Stimulated activated CD8-positive, alpha-beta memory T cell treated with anti-CD3 and anti-CD28 coated beads, Interleukin-4, amount 100 ng/mL, for 24 hours (primary cell): ENCODE results near the gene AXIN2.
"Not testable (repeated sequence)": the region's sequence is repeated elsewhere in the genome, so short reads cannot be mapped to it uniquely, and the experiment has no call there.

Source experiments
- DNase-seq: peaks from one replicate; pipeline ENCODE4 v3.0.0-alpha.2; 2020; ENCODE audit warnings: low read depth

The AXIN2 gene

DNA sequence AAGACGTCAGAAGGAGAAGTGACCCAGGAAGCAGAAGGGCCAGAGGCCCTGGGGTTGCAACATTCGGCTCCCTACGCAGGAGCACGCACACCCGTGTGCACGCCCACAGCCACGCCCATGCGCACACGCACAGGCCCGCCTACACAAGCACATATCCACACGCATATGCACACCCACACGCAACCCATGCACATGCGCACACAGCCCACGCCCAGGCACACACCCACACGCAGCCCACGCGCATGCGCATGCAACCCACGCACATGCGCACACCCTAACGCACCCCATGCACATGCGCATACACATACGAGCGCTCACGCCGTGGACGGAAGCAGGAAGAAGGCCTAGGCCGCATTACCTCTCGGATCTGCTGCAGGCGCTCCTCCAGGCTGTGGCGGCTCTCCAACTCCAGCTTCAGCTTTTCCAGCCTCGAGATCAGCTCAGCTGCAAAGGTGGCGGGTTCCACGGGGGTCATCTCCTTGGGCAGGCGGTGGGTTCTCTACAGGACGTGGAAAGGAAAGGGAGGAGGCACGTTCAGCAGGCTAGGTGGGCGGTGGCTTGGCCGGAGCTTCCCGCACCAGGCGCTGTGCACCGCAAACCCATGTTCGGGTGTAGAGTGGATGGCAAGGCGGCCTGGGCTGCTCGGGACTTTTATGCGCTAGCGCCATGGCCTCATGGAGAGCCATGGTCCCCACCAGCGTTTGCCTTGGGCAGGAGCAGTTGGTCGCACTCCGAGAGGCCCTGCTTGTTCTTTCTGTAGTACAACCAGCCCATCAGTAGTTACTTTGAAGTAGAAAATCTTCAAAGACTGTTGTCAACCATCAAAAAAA is 23.4 kb downstream of the AXIN2 start:
- DNase-seq = no peak

GRCh38 chr17:65537343-65537844 is 24.1 kb downstream of the AXIN2 start:
- DNase-seq = no peak

DNA sequence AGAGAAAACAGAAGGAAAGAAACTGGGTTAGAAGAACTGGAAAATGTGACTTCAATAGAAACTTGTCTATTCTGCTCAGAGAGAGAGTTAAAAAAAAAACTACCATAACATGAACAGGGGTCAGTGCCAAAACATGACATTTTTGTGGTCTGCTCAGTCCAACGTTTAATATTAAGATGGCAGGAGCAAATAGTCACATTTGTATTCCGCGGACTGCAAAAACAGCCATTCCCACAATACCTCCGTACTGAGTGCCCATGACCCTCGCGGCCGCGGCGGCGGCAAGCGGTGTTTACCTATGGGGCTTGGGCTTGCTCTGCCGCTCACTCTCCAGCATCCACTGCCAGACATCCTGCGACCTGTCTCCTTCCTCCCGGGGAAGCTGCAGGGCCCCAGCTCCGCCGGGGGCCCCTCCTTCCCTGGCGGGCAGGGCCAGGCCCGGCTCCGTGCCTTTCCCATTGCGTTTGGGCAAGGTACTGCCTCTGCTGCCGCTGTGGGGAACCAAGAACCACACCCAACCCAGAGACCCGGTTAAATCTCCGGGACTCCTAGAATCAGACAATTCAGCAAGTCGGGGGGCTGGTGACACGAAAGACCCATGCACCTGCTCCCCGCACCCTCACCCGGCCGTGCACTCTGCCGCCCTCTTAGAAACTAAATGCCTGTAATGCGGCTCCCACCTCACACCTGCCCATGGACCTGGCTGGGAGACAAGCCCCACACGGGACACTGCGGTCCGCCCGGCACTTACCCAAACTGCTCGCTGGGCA is 24.7 kb downstream of the AXIN2 start:
- no peak for DNase-seq

GRCh38 chr17:65535777-65536572 is 25.5 kb downstream of the AXIN2 start:
- DNase-seq = no peak

GRCh38 chr17:65533852-65534457 is 27.5 kb downstream of the AXIN2 start:
- no peak for DNase-seq

- DNase-seq = no peak
Measured at GRCh38 chr17:65533056-65533745, 28.2 kb downstream of the AXIN2 start.

- DNase-seq = no peak
Measured at GRCh38 chr17:65532101-65532890, 29.2 kb downstream of the AXIN2 start.

DNA sequence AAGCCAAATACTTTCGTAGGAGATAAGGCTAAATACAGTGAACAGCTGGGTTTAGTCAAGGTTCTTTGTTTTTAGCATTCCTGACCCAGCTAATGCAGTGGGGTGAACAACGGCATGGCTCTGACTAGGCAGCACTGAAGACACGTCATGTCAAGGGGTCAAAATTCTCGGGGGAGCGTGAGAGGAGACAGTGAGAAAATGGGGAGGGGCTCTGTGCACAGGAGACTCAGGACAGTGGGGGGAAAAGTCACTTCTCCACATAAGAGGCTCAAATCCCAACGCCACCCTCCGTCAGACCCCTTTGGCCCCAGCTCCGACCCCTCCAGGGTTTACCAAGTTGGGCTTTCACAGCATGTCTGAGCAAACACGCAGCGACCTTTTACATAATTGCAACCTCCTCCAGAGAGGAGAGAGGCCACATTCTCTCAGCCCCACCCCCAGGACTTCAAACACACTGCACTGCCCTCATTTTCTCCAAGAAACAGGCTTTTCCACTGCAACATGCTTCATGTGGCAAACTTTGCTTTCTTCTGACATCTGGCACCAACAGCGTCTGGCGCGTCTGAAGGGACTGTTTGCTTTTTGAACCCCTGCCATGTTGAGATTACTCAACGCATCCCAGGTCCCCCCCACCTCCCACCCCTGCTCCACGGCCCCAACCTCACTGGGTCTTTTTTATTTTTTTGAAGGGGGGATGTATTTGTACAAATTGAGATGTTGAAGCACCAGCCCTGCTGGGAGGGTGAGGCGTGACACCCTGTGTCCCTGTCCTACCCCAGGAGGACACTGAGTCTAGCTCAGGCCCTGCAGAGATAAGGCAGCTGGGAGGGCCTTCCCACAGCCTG is 30.0 kb downstream of the AXIN2 start:
- no peak for DNase-seq

- DNase-seq = no peak
Measured at GRCh38 chr17:65530523-65531255, 30.8 kb downstream of the AXIN2 start.

DNA sequence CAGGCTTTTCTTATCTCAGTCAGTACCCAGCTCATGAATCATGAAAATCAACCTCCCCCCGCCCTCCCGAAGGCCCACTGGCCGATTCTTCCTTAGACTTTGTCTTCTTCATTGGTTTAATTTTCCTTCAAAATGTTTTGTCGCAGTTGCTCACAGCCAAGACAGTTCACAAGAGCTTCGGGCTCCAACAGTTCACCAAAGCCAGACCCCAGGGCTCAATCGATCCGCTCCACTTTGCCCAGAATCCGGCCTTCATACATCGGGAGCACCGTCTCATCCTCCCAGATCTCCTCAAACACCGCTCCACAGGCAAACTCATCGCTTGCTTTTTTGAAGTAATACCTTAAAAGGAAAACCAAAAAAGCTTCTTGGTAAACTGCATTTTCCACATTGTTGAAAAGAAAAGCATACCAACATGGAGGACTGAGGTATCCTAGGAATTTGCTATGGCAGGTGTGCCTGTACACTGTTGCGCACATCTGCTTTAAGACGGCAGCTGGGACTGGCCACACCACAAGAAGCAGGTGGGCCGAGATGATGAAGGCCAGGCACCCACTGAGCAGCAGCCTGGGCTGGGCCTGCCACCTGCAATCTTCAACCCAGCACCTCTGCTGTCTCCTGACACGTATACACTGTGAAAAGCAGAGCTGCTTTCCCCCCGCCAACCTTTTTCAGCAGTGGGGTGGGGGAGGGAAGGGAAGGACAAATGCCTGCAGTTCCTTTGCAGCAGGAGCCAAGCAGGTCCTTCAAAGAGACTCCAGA is 31.5 kb downstream of the AXIN2 start:
- no peak for DNase-seq

- no peak for DNase-seq
Measured at GRCh38 chr17:65529040-65529633, 32.3 kb downstream of the AXIN2 start.

- DNase-seq = no peak
Measured at GRCh38 chr17:65527857-65528591, 33.4 kb downstream of the AXIN2 start.

DNA sequence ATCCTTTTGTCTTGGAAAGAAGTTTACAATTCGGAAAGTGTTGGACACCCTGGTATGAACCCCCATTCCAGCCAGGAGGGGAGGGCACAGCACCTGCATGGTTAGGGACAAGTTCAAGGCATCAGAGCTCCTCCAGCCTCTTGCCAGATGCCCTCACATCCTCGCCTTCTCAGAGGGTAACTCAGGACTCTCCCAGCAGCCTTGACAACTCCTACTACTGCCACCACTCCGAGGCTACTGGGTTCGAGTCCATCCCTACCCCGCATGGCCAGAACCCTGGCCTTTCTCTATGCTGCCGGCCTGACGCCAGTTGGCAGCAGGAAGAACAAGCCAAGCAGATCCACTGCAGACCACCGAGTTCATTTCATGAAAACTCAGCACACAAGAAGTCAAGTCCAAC is 34.1 kb downstream of the AXIN2 start:
- no peak for DNase-seq

GRCh38 chr17:65526854-65527253 is 34.6 kb downstream of the AXIN2 start:
- DNase-seq = not testable (repeated sequence)

DNA sequence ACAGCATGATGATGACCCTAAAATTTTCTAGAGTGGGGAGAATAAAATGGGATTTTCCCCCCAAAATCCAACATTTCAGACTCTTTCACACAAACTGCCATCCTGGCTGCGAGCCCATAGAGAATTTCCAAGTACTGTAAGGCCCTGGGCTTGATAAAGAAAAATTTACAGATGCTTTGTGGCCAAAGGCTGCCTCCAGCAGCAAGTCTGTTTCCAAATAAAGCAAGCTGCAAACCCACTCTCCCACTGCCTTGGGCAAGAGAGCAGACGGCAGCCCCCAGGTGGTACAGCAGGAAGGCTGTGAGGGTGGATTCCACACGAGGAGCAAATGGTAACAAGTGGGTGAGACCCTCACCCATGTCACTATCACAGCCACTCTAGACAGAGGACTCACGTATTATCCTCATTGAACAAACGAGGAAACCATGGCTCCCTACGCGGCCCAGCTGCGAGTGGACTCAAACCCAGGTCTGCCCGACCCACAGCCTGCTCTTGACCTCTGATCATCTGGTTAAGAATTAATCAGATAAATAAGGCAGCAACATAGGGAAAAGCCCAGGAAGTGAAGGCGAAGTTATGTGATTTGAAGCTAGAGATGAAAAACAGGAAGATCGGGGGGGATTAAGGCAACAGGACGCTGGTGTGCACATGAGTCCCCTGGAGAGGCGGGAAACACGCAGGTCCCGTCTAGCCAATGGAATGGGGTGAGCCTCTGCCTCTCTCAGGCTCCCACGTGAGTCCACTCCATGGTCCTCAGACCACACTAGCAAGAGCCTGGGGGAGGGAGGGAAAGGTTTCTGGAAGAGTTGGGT is 37.4 kb downstream of the AXIN2 start:
- DNase-seq = no peak

- DNase-seq = no peak
Measured at GRCh38 chr17:65523411-65523810, 38.0 kb downstream of the AXIN2 start.
